Glomerular endothelial cell (primary cell): ENCODE results near the gene UMAD1. TPM values are rescaled to one million over a fixed set of nuclear protein-coding genes. Genes with fewer than 3 reads are reported as not detected.

Source experiments
- DNase-seq: peaks from one replicate; pipeline ENCODE4 v3.0.0-alpha.2; 2011; ENCODE audit warnings: low read depth, low spot score; ENCODE audit errors: extremely low read depth
- total RNA-seq: library from RNA; depleted of rRNA; stranded (reverse); fragments of >200 nt; gene quantifications from 2 replicates; pipeline ENCODE4 v1.2.3, GENCODE V29; 2015

The UMAD1 gene
- total RNA-seq, 1 donor from 2014 or later: 5.4 TPM

DNA sequence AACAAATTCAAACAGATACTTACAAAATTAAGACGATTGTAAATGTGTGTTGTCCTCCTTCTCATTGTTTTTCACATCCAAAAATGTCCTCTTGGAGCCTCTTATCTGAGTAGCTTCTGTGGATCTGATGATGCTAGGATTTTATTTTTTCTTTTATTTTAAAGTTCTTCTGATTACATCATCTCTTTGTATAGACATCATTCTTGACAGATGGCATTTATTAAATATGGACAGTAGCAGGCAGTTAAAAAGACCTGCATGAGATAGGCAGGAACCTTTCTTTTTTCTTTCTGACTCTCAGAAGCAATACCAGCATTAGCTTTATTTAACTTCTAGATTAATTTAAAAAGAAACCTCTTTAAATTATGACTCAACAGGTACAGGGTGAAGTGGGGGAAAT is 77.9 kb downstream of the UMAD1 start, which contains the start of gene RPA3:
TSS of gene RPA3 (minus strand) at position 116 of the 400 bp plus-strand sequence. CDS start 78,189 bp downstream, outside the sequence.
- DNase-seq: no peak

DNA sequence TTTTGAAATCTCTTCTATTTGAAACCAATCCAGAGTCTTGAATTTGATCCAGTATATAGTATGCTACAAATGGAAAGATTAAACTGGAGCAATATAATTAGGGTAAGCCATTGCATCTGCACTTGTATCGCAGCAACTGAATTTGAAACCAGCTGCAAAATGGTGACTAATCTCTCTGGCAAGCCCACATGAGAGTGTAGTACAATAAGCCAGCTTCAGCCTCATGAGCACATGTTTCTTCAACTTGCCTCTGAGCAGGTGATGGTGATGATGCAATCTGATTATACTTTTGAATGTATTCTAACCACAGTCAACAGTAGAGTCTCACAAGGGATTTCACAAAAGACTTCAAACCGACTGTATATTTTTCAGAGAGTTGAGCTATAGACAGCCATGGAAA is 78.7 kb downstream of the UMAD1 start:
- DNase-seq: peak; percentile 10

DNA sequence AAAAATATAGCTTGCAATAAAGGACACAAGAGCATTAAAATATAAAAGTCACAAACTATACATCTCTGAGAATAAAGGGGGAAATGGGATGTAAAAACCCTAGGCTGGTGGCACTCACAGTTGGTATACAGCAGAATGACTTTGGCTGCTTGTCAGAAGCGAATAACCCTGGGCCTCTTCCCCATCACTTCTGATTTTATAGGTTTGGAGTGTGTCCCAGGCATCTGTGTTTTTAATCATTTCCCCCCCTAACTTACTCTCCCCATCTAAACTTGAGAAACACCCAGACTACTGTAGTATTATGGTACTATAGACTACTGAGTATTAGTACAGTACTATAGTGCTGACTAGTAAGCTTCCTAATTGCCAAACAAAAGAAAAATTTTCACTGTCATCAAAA is 79.6 kb downstream of the UMAD1 start:
- no peak for DNase-seq

DNA sequence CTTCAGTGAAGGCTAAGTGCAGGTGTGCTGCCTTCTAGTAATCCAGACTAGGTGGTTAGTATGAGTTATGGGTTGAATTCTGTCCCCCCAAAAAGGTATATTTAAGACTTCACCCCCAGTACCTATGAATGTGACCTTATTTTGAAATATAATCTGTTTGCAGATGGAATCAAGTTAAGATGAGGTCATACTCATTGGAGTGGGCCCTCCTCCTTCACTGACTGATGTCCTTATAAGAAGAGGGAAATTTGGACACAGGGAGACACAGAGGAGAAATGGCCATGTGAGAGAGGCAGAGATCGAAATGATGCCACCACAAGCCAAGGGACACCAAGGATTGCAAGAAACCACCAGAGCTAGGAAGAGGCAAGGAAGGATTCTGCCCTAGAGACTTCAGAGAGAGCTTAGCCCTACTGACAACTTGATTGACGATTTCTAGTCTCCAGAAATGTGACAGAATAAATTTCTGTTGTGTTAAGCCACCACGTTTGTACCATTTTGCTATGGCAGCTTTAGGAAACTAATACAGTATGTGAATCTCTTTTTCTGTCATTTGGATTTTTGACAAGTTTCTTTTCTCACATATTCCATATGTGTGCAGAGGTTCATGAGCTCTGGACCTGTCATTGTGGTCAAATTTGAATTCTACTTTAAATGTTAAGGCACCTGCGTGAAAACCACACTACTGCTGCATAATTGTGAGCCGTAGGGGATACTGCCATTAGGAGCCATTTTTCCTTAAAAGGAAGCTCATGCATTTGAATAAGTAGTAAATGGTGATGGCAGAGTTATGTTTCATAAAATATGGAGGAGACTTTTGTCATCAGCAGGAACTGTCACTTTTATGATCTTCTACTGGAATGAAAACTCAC is 80.4 kb downstream of the UMAD1 start:
- DNase-seq: no peak

DNA sequence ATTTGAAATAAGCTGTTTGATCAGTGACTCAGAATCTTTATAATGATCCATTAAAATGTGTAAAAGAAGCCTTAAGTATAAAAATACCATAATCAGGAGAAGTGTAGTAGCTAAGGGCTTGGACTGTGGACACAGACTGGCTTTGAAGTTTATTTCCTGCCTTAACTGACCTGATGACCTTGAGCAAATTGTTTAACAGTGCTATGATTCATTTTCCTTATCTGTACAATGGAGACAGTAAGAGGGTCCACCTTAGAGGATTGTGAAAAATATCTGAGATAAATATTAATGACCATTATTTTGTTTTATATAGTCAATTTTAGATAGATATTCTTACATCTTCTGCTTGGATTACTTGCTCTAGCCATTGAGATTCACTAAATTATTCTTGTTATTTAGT is 91.2 kb downstream of the UMAD1 start:
- DNase-seq: peak; percentile 9

DNA sequence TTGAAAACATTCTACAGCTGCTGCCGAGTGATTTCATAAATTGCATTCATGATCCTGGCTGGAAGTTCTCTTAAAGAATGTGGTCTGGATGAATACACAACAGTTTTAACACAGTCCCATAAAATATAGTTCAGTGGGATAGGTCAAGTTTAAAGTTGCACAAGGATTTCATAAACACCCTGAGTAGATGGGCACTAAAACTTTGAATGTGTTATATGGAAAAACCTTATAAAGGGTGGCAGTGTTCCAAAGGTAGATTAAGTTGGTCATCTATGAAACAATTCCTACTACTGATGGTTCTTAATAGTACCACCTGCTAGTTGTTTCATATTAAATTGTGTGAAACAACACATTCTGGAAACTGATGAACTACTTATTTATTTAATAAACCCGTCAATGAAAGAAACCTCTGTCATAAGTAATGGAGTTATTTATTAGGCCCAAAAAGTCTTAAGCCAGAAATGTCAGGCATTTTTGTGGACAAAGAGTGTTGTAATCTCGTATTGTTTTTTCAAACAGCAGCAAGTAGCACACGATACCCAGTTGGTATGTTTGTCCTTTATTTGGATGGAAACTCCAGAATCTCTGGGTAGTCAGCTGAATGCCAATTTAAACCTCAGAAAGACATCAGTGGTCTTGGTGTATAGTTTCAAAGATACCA is 92.2 kb downstream of the UMAD1 start:
- DNase-seq: no peak

DNA sequence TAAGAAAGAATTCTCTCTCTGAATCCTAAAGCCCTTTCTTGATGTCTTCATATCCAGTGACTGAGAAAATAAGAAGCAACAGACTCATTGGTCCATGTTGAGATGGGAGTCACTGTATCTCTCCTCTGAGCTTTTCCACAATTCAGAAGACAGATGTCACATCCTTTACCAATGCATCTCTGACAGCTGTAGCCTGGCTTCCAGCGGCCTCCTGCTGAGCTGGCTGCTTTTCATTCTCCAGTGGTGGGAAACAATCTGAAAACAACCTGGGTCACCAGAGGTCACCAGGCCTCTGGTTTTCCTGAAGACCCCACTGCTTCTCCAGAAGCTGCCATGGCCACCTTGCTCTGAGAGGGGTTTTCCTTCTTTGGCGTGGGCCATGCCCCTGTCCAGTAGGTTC is 96.1 kb downstream of the UMAD1 start:
- DNase-seq: no peak

DNA sequence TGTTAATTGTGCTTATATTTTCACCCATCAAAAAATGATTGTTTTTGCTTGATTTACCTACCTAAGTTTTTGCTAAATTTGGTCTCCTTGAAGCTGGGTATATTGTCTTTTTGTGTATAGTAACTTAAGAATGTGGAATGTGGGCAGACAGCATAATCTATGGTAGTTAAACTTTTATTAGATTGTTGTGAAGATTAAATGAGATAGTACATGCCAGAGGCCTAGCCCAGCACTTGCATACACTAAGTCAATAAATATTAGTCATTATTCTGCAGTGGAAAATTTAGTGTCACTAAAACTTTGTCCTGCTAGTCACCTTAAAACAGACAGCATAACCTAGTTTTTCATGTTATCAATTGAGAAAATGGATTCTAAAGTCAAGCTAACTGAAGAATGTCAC is 97.1 kb downstream of the UMAD1 start:
- no peak for DNase-seq

DNA sequence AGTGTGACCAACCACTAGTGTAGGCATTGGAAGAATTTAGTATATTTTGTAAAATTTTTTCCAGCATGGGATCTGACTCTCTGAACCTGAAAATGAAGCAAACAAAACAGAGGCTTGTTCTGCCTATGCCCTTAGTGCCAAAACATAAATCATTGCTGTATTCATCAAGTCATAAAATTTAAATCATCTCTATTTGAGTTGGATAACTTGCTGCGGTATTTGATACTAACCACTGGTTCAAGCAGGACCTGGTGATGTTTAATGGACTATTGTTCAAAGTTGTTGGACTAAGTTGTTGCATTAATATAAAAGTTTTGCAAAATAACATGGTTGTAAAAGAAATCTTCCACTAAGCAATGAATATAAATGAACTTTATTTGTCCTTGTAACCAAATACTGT is 97.6 kb downstream of the UMAD1 start:
- no peak for DNase-seq

DNA sequence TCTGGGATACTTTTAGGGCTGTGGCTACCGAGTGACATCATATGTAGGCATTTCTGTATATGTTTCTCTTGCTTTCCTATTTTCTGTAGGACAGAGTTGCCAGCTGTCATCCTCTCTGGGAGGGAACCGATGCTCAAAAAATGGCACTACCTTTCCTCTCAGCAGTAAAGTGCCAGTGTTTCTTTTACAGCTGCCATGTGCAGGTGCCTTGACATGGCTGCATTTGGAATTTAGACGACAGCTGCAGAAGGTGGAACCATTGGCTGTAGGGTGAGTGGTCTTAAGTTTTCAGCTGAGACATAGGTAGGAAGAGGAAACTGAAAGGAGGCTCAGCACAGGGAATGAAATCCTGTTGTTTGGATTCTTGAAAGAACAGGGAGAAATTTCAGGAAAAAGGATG is 98.1 kb downstream of the UMAD1 start:
- no peak for DNase-seq

DNA sequence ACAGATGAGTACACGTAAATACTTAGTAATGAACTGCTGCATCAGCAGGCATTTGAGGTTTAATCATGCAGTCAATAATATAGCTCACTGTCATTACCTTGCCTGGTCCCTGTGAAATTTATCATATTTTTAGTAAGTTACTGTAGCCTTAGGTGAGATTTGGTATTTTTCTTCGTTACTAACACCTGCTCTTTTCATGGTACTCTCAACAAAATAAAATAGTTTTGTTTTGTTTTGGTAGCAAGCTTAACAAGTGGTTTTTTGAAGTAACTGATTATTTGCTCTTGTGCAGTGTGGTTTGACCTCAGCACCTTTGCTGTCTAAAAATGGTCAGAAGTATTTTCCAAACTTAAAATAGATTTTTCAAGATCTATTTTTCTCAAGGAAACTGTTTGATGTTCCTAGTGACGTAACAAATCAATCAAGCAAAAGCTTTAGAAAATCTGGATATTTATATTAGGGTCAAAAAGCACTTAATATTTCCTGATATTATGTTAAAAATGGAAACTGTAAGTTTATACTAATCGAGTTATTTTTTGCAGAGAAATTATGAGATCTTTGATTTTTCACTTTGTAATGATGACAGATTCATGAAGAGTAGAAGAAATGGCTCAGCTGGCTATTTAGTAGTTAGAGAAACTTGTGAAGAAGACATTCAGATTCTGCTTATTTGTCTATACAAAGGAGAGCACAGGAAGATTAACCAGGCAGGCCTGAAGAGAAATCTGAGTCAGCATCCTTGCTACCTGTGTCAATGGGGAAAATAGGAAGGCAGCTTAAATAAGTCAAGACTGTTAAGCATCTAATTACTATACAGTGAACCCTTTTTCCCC is 98.9 kb downstream of the UMAD1 start:
- no peak for DNase-seq

DNA sequence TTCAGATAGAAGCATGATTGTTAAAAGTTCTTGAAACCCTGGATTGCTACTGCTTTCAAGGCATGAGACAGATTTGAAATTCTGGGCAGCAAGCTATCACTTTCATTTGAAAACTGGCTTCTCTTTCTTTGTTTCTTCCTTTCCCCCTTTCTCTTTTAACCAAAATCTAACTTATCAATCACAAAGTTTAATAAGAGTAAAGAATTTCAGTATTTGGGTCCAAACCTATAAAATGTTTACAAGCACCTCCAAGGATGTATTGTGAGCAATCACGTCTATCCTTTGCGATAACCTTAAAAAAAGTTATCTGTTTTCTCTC is 99.4 kb downstream of the UMAD1 start:
- no peak for DNase-seq

DNA sequence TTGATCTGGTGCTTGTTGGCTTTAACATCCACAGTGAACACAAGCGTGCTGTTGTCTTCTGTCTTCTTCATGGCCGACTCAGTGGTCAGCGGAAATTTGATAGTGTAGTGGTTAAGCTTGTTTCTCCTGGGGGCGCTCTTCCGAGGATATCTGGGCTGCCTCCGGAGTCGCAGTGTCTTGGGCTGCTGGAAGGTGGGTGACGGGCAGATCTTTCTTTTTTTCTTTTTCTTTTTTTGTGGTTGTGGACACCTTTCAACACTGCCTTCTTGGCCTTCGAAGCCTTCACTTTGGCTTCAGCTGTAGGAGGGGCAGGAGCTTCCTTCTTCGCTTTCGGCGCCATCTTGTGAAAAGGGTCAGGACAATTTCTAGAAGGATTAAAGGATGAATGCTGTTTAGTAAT is 101.7 kb downstream of the UMAD1 start:
- DNase-seq: no peak

DNA sequence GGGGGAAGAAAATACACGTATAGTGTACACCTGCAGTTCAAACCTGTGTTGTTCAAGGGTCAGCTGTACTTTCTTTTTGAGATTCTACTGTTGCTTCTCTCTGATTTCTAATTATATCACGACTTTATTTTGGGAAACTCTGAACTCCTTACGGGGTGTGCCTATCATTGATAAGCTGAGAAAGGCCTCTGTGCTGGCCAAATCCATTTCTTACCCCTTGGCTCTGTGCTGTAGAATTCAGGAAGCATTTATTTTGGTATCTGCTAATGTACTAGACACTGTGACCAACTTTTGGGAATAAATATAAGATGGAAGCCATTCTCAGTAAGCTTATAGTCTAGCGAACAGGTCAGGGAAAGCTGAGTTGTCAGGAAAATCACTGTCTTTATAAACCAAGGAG is 104.7 kb downstream of the UMAD1 start:
- no peak for DNase-seq

DNA sequence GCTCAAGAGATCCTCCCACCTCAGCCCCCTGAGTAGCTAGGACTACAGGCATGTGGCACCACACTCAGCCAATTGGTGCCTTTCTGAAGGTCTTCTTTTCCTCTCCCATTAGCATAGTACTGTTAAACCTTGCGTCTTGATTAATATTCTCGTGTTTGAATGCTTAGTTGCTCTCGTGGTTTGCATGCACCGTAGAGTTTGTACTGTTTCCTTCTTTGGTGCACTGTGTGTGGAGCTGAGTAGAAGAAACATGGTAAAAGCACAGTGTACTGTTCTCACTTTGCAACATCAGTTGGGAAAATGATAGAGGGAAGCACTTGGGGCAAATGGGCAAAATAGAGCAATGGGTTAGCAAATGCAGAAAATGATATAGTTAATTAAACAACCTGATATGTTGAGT is 105.4 kb downstream of the UMAD1 start:
- DNase-seq: no peak

DNA sequence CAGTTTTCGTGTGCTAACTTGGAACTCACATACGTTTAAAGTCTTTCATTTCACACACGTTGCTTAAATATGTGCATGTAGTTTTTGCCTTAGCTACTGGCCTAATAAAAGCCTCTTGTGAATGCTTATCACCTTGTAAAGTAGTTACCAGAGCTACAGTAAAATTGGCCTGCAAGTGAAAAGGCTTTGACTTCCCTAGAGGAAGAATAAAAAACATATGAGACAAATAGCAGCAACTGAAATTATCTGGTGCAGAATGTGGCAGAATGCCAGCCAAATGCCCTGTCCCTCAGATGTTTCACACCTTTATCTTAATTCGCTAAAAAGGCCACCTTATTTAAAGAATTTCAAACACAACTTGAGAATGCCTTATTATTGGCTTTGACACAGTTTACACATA is 105.9 kb downstream of the UMAD1 start:
- DNase-seq: no peak

DNA sequence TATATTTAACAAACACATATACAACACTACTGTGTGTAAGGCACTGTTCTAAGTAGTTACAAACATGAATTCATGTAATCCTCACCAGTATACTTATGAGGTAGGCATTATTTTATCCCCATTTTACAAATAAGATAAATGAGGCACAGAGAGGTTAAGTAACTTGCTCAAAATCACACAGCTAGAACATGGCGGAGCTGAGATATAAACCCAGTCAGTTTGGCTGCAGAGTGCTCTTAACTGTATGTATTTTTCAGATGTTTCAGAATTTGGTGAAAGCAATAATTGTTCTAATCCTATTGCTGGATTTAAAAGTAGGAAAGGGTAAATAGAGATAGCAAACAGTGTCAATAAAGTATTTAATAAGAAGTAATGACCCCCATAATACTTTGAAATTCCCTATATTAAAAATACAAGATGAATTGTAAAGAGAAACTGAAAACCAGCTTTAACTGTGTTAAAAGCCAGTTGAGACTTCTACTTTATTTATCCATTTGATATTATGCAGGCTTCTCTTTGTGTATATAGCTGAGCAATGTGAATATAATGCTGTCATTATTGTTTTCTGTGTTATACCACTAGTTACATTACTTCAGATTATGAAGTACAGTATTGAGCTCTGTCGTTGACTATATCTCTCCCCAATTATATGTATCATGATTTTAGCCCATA is 110.2 kb downstream of the UMAD1 start:
- no peak for DNase-seq

DNA sequence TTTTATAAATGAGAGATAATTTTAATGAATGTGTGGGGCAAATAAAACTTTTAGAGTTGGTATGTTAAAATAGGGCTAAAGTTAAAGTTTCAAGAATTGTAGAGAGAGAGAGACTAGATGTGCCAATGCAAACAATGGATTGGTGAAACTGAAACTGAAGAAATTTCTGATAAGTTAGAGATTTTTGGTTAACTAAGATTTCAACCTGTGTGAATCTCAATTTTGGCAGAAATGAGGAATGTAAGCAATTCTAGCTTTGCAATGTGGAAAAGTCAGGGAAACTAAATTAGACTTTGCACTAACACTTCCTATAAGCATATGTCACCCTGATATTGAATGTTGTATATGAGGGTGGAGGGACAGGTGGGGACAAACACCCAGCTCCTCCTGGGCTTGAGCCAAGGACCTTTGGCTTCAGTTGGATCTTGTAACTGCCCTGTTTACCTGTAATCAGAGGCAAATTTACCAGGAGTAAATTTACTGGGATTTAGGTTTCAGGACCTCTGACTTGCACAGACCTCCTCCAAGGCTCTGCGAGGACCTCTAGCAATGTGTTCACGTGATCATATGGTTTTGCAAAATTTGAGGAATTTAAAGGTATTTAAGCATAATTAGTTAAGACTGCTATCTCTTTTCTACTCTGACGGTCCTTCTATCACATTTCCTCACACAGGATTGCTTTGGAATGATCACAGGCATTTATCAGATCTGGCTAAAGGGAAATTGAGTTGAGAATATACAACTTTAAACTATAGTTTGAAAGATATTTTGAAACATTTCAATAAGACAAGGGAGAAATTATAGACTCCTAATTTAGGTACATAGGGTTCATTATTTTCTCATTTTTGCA is 110.9 kb downstream of the UMAD1 start:
- DNase-seq: no peak

DNA sequence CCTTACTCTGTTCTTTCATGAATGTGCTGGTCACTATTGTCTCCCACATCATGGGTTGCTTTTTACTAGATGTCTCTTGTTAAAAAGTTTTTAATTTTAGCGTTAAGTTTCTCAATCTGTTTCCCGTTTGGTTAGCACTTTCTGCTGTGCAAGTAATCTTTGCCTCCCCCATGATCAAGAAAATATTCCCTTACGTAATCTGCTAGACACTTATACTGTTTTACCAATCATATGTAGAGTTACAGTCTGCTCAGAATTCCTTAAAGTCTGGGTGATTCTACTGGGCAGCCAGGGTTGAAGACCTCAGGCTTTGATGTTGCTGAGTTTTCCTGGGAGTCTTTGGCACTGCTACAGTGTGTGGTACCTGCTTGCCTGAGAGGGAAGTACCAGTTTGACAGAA is 116.0 kb downstream of the UMAD1 start:
- no peak for DNase-seq

DNA sequence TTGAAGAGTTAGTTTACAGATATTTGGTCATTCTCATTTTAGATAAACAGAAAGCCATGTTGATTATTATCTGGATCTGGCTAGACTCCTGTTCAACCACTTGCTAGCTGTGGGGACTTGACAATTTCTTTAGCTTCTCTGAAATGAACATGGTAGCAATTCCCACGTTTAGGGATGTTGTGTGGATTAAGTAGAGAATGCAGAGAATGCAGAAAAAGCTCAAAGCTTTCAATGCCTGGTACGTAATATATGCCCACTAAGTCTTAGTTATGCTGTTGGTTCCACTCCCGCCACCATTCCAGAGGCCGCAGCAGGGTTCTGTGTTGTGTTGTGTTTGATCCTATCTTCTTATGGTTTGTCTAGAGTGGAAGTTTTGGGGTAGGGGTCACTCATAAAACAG is 117.0 kb downstream of the UMAD1 start:
- DNase-seq: no peak
